HepG2 (cell line): ENCODE data around the gene NOL4L.

Experiments used
- ARID2 ChIP-seq: sonication (generic); formaldehyde crosslinking; IDR thresholded peaks from 2 replicates; pipeline ENCODE4 v1.8.1; 2022; ENCODE audit warnings: mild to moderate bottlenecking, missing genetic modification reagents, borderline replicate concordance
- CHD2 ChIP-seq: IDR thresholded peaks from 2 replicates; pipeline ENCODE4 v1.6.1; 2011; ENCODE audit warnings: low read depth, low read length, improper control_type of control experiment
- HCFC1 ChIP-seq: fragments of 150-350 bp; IDR thresholded peaks from 2 replicates; pipeline ENCODE4 v1.6.1; 2014; ENCODE audit warnings: low read depth, low read length
- KLF16 ChIP-seq, 2 experiments: sonication (generic) in 1 of 2; formaldehyde crosslinking in 1 of 2; IDR thresholded peaks; 2 replicates each; pipeline versions ENCODE4 v1.6.1 to v1.8.0; 2016 to 2023; ENCODE audit warnings: missing genetic modification reagents in 2 of 2, missing compliant biosample characterization in 1 of 2
- LBX2 ChIP-seq: sonication (generic); formaldehyde crosslinking; IDR thresholded peaks from 2 replicates; pipeline ENCODE4 v1.5.0; 2020; ENCODE audit warnings: missing genetic modification reagents, mild to moderate bottlenecking, borderline replicate concordance
- MYNN ChIP-seq: sonication (generic); formaldehyde crosslinking; IDR thresholded peaks from 2 replicates; pipeline ENCODE4 v1.4.0; 2020; ENCODE audit warnings: mild to moderate bottlenecking, low read depth, missing genetic modification reagents
- SMAD9 ChIP-seq: sonication (generic); formaldehyde crosslinking; IDR thresholded peaks from 2 replicates; pipeline ENCODE4 v1.5.1; 2020; ENCODE audit warnings: mild to moderate bottlenecking, missing genetic modification reagents
- SNRNP70 ChIP-seq: fragments of 200-400 bp; formaldehyde crosslinking; IDR thresholded peaks from 2 replicates; pipeline ENCODE4 v1.6.1; 2017; ENCODE audit warnings: mild to moderate bottlenecking, low read depth, low read length, moderate library complexity
- SUZ12 ChIP-seq: fragments of 150-350 bp; IDR thresholded peaks from 2 replicates; pipeline ENCODE4 v1.6.1; 2014; ENCODE audit warnings: low read depth, low read length
- TARDBP ChIP-seq: sonication (generic); formaldehyde crosslinking; IDR thresholded peaks from 2 replicates; pipeline ENCODE4 v1.8.0; 2022; ENCODE audit warnings: mild to moderate bottlenecking, missing genetic modification reagents
- TEF ChIP-seq: sonication (generic); formaldehyde crosslinking; IDR thresholded peaks from 2 replicates; pipeline ENCODE4 v1.5.0; 2020; ENCODE audit warnings: missing genetic modification reagents
- ZNF10 ChIP-seq: sonication (generic); formaldehyde crosslinking; IDR thresholded peaks from 2 replicates; pipeline ENCODE4 v1.4.0; 2020; ENCODE audit warnings: mild to moderate bottlenecking, low read depth, missing genetic modification reagents, borderline replicate concordance
- ZNF619 ChIP-seq: sonication (generic); formaldehyde crosslinking; IDR thresholded peaks from 2 replicates; pipeline ENCODE4 v1.4.0; 2020; ENCODE audit warnings: mild to moderate bottlenecking, missing genetic modification reagents

GRCh38 chr20:32518593-32519380 is 66.3 kb downstream of the NOL4L start:
- TF ChIP-seq ZNF619 (CRISPR knock-in tag) (no peak), SNRNP70 (no peak), HCFC1 (no peak), SUZ12 (no peak), ZNF10 (CRISPR knock-in tag) (no peak), SMAD9 (CRISPR knock-in tag) (no peak), KLF16 (CRISPR knock-in tag; IDR thresholded peaks at IDR 0.05) (no peak), MYNN (CRISPR knock-in tag) (no peak), LBX2 (CRISPR knock-in tag) (no peak), CHD2 (no peak), ARID2 (CRISPR knock-in tag) (no peak), TEF (CRISPR knock-in tag) (no peak), TARDBP (CRISPR knock-in tag) (no peak)
